ENCODE results near the gene CHTF18.

DNA sequence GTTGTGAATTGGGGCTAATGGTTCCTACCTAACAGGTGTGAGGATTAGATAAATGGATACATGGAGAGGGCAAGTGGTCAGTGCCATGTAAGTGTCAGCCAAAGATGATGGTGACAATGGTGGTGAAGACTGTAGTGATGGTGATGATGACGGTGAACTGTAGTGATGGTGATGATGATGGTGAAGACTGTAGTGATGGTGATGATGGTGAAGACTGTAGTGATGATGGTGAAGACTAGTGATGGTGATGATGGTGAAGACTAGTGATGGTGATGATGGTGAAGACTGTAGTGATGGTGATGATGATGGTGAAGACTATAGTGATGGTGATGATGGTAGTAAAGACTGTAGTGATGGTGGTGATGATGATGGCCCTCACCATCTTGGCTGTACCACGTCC is 30.2 kb downstream of the CHTF18 start:
- TF ChIP-seq, protein P1, sequence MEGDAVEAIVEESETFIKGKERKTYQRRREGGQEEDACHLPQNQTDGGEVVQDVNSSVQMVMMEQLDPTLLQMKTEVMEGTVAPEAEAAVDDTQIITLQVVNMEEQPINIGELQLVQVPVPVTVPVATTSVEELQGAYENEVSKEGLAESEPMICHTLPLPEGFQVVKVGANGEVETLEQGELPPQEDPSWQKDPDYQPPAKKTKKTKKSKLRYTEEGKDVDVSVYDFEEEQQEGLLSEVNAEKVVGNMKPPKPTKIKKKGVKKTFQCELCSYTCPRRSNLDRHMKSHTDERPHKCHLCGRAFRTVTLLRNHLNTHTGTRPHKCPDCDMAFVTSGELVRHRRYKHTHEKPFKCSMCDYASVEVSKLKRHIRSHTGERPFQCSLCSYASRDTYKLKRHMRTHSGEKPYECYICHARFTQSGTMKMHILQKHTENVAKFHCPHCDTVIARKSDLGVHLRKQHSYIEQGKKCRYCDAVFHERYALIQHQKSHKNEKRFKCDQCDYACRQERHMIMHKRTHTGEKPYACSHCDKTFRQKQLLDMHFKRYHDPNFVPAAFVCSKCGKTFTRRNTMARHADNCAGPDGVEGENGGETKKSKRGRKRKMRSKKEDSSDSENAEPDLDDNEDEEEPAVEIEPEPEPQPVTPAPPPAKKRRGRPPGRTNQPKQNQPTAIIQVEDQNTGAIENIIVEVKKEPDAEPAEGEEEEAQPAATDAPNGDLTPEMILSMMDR (IDR thresholded peaks at IDR 0.05; ENCODE audit: low read depth, low read length, poor library complexity, severe bottlenecking), result no peak
- TF ChIP-seq EZH2phosphoT487 (IDR thresholded peaks at IDR 0.05; ENCODE audit: borderline replicate concordance, low read length), result no peak
